GM19455 (cell line): ENCODE measurements around the gene MYOD1.

ENCODE experiments used
- ATAC-seq: cut with Tn5 transposase; IDR thresholded peaks from one replicate; pipeline ENCODE4 v1.9.1; 2021; ENCODE audit not compliant: unreplicated experiment

MYOD1 gene

GRCh38 chr11:17769218-17769617 is 49.8 kb downstream of the MYOD1 start:
- ATAC-seq = no peak

- no peak for ATAC-seq
Measured at GRCh38 chr11:17770048-17770652, 50.8 kb downstream of the MYOD1 start.

- no peak for ATAC-seq
Measured at GRCh38 chr11:17770917-17771316, 51.5 kb downstream of the MYOD1 start.

- no peak for ATAC-seq
Measured at GRCh38 chr11:17771415-17771814, 52.0 kb downstream of the MYOD1 start.
